GM19372 (cell line): ENCODE results near the gene ZDHHC6.
"Not testable (repeated sequence)": the region's sequence is repeated elsewhere in the genome, so short reads cannot be mapped to it uniquely, and the experiment has no call there.

Experiments
- ATAC-seq: cut with Tn5 transposase; IDR thresholded peaks from one replicate; pipeline ENCODE4 v1.9.1; 2021; ENCODE audit warnings: mild to moderate bottlenecking, low read depth, moderate library complexity; ENCODE audit not compliant: unreplicated experiment

ZDHHC6 gene

DNA sequence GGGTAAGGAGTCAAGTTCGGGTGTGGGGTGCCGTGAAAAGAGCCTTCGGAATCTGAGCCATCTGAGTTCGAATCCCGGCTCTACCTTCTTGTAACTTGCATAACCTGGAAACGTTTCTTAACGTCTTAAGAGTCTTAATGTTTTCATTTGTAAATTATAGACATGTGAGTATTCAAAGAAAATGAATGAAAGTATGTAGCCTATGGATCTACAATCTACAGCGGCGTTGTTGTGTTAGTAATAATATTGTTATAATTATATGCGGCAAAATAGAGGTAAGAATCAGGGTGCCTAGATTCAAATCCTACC lies 860 bp upstream of the ZDHHC6 start:
- no peak for ATAC-seq

DNA sequence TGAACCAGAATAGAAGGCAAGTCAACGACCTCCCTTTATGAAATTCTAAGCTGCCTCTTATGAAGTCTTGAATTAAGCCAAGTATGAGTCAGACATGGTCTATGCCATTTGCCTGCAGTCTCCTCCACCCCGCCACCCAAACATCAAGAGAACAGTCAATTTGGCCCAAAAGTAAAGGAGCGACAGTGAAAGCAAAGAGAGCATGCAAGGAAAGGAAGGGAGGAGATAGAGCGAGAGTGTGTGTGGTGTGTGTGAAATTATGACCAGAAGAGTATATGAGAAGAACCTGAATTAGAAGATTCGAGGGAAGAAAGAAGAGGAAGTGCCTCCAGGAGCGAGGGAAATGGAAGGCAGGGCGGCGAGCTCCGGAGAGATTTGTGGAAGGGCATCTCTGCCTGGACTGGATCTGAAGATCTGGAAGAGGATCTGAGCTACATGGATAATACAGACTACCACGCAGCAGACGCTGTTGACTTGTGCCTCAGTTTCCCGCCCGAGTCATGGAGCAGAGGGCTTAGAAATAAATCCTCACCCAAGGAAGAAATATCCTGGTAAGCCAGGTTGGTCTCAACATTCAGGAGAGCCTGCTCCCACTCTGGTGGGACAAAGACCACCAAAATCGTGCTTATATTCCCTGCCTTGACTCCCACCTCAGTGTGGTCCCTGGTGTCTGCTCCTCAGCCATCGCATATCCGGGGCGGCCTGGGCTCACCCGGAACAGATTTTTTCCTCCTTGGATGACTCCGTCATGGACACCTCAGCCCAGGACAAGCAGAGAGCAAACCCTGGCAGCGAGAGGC lies 459 bp downstream of the ZDHHC6 start:
- ATAC-seq: no peak

DNA sequence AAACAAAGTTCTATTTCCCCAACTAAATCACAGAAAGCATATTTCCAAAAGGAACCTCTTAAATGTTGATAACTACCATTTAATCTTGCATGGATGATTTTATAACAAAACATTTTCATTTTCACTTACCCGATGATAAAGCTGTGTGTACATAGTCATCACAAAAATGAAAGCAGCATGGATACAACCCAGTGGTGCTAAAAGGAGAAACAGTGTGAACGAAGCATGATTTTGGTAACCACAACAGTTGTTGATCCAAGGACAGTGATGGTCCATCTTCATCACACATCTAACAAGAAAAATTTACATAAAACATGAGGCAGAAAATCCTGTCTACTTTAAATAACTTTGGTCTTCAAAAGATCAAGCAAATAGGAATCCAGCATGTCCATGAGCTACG lies 4.7 kb downstream of the ZDHHC6 start:
- ATAC-seq: no peak

DNA sequence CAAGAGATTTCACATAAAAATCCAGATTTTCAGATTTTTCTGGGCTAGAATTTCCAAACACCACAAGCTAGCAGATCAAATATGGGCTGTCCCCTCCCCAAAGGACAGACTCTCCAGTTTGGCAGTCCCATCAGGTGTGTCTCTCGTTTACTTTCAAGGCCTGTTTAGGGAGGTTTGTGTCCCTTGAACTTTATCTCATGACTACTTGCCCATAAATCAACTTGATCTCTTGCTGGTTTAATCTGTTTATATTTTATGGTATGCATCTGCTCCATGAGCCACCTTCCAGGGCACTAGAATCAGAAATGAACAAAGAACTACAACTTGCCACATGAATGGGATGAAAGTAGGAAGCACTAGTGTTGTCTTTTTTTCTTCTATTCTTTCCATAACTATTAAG lies 5.2 kb downstream of the ZDHHC6 start:
- ATAC-seq: no peak

DNA sequence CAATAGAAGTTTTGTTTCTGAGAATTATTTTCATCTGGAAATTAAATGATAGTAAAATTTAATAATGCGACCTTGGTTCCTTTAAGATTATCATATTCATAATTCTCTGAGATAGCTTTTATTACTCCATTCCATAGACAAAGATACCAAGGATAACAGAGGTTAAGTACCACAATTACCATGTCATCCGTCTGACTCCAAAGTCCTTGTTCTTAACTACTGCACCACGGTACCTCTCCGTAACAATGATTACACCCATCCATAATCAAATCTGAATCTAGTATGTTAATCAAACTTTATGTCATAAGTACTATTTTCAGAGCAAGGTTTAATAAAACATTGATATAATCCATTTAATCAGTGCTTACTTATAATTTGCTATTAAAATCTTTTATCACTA lies 8.4 kb downstream of the ZDHHC6 start:
- ATAC-seq: no peak

DNA sequence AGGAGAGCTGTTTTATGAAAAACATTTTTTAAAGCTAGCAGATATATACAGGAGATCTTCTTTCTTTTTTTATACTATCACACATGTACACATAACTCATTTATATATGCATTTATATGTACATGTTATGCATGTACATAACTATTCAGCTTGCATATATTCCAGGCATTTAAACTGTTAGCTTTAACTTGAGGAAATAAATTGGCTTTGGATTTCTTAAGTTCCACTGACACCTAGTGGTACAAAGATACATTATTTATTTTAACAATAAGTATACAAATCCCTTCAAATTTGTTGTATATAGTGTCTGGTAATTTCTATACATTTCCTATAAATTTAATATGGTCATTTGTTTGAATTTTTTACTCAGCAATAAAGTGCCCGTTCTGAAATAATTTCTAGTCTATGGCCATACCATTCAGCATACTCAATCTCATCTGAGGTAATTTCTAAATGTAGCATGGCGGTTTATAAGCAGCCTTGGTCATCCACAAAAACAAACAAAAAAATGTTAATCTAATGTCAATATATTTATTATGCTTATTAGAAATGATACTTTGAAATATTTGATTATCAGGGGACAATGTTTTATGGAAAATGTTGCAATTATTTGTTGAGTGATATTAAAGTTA lies 11.6 kb downstream of the ZDHHC6 start:
- ATAC-seq: no peak

DNA sequence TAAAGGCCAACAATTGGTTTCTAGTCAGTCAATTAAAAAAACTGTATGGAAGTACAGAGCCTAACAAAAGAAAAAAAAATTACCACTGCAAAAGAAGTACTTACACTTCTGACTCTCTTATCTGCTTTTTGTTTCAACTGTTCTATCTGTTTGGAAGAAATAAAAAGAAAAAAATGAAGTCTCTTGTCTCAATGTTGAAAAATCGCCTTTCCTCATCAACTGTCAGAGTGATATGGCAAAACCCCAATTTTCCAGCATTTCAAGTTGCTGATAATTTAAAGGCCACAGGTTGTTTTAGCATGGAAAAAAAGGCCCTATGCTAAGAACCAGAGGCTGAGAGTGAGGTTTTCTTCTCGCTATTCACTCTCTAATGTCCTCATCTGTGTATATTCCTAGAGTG lies 13.6 kb downstream of the ZDHHC6 start:
- ATAC-seq: no peak

DNA sequence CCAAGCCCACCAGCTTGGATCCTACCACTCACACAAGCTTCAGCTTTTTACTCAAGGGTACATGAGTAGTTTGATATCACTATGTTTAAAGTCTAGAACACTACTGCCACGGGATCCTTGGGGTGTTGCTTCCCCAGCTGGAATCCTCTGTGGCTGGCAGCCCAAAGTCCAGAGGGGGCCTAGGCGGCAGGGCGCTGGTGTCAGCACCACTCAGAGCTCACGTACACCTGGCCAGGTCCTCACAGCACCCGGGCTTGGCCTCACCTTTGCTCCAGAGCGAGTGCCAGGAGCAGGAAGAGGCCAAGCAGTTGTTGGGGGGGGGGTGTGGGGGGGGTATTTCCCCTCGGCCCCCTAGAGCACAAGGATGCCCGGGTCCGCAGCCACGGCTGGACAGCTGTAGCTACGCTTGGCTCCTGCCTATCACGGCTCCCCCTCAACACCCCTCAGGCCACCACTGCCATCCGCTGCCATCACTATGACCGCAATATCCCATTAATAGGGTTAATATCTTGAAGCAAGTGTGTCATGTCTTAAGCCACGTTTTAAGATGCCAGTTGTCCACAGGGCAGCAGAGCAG lies 17.0 kb downstream of the ZDHHC6 start:
- no peak for ATAC-seq

DNA sequence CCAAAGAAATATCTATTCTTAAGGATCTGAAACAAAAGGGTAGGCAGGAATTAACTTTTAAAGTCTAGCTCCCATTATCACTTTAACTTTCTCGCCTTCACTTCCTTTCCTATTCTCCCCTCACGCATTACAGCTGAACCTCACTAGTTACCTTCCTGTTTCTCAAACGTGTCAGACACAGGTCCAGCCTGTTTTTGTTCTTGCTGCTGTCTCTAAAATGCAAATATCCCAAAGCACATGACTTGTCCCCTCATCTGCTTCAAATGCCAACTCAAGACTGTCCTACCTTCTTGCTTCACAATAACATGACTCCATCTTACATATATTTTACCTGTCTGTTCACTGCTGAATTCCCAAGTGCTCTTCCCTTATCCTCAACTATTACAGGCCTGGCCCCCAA lies 17.6 kb downstream of the ZDHHC6 start:
- ATAC-seq: no peak

DNA sequence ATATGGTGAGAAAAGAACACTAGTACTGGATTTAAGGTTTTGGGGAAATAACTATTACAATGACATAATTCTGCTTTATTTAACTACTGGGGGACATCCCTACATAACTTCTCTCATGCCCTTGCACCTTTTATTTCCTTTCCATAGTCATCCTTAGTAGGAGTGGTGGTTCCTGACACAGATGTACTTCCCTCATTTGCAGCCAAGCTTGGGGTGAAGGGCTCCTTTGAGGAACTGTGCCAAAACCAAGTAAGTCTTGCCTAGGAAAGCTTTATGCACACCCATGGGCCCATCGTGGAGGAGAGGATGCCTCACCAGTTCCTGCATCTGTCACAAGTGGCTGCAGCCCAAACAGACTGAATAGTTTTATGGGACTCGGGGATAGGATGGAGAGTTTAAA lies 20.6 kb downstream of the ZDHHC6 start:
- no peak for ATAC-seq

DNA sequence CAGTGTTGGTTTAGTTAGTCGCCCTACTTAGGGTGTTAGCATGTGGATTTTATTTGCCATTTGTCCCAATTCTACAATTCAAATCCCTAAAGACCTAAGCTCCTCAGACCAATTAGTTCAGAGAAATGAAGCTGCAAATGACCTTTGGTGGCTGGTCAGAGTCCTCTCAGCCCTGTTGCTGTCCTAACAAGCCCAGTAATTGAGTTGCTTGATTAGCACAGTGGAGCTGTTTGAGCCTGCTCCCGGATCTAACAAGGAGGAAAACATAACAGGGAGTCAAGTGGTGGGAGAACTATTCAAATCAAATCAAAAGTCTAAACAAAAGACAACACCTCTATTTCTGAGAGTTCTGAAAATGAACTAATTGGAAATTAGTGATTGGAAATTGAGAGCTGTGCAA lies 22.1 kb downstream of the ZDHHC6 start:
- ATAC-seq: no peak

DNA sequence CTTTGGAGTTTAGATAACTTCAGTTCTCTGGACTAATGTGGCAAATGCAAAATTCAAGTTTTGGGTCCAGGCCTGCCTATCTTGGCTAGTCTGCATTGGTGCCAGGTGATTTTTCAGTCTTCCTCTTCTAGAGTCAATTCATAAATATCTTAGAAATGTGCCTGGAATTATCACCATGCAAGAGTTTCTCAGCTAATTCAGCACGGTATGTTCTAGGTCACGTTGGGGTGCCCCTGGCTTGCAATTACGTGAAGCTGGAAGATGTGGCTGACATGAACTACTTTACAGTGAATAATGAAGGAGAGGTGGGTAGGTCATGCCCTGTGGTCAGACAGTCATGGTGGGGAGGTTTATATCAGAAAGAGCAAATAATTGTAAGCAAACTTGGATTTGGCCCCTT lies 25.0 kb downstream of the ZDHHC6 start:
- ATAC-seq: no peak

DNA sequence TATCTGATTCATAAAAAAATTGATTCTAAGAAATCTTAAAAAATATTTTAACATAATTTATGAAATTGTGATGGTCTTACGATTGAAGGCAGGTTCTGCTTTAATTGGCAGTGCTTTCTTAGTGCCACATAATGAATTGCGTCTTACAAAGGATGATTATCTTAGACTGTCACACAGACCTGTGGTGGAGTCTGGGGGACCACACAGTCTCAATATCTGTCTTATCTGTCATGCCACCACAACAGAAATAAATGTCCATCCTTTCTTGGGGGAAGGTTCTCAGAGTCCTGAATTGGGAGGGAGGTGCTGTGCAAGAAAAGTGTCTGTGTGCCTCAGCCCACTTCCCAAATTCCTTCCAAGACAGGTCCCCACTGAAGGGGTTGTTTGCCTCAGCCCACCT lies 34.0 kb downstream of the ZDHHC6 start:
- ATAC-seq: no peak

DNA sequence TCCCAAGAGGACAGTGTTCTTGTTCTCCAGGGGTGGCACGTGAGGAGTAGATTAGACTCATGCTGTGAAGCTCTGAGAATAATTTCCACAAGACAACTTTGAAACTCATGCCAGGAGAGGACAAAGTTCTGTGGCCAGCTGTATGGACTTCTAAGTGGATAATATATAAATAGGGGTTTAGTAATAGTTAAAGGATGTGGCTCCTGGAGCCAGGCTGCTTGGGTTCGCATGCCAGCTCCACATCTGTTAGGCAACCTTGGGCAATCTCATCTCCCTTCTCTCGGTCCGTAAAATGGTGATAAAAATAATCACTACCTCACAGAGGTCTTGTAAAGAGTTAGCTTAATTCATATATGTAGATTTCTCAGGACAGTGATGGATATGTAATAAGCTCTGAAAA lies 37.0 kb downstream of the ZDHHC6 start:
- ATAC-seq: no peak

DNA sequence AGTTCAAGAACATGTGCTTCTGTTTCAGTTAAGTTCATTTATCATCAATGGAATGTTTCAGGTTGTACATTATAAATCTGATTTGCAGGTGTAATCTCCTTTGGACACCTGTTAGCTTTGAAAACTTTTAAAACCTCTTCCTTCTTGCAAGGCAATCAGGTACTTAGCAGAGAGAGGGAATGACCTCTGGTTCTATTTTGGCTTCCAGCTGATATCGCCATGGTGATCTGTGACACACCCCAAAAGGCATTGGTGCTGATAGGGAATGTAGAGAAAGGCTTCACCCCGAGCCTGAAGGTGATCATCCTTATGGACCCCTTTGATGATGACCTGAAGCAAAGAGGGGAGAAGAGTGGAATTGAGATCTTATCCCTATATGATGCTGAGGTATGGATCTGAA lies 37.4 kb downstream of the ZDHHC6 start:
- no peak for ATAC-seq

DNA sequence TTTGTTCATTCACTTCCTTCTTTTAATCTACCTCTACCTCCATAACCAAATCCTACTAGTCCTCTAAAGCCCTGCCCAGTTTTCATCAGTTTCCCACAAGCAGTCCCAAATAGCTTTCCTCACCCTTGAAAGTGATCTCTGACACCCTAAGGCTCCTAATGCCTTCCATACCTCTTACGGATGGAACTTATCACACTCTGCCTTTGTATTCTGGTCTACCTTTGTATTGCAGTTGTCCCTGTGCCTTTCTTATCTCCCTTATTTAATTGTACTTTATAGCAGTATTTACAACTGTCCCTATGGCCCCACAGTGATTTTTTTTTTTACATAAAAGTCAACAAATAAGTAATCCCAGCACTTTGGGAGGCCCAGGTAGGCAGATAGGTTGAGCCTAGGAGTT lies 39.0 kb downstream of the ZDHHC6 start:
- no peak for ATAC-seq

DNA sequence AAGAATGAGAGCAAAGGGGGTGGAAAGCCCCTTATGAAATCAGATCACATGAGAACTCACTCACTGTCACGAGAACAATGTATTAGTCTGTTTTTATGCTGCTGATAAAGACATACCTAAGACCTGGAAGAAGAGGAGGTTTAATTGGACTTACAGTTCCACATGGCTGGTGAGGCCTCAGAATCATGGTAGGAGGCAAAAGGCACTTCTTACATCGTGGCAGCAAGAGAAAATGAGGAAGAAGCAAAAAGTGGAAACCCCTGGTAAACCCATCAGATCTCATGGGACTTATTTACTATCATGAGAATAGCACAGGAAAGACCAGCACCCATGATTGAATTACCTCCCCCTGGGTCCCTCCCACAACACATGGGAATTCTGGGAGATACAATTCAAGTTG lies 39.9 kb downstream of the ZDHHC6 start:
- ATAC-seq: not testable (repeated sequence)

DNA sequence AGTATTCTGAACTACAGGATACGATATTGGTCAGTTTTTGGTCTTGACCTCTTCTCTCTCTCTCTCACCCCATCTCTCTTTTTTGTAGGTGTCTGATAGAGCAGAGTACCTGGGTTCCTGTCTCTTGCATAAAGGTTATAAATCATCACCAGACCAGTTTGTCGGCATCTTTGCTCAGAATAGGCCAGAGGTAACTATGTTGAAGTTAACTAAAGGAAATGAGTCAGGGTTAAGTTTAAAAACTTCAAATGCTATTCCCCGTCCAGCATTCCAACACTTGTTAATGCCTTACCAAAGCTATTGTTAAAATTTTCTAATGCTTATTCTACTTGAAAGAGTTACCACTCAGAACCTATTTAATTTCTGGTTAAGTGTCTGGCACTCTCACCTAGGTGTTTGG lies 42.1 kb downstream of the ZDHHC6 start:
- no peak for ATAC-seq

DNA sequence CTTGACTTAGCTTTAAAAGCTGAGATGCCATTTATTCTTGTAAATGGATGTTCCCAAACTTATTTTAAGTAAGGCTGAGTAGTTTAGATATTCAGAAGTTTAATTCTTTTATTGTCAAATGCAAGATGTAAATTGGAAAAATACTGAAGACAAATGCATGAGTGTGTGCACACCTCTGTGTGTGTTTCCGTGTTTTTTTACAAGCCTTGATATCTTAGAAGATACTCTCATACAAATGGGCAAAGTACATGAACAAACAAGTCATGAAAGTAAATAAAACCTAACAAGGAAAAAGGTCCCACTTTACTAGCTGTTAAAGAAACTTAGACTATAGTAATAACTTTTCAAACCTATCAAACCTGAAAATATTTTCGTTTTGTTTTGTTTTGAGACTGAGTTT lies 43.8 kb downstream of the ZDHHC6 start:
- no peak for ATAC-seq

DNA sequence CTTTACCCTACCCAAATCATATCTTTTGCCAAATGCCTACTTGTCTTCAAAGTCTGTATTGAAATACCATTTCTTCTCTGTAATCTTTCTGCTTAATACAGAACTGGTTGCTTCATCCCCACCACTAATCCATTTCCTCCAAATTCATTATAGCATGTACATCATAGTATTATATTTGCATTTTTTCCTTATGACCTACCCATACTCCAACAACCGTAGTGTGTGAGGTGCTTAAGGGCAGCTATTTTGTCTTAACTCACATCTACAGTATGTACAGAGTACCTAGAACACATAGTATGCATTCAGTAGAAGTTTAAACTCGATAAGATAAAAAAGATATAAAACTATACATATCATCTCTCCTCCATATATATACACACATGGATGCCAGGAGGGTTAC lies 49.1 kb downstream of the ZDHHC6 start:
- ATAC-seq: no peak

DNA sequence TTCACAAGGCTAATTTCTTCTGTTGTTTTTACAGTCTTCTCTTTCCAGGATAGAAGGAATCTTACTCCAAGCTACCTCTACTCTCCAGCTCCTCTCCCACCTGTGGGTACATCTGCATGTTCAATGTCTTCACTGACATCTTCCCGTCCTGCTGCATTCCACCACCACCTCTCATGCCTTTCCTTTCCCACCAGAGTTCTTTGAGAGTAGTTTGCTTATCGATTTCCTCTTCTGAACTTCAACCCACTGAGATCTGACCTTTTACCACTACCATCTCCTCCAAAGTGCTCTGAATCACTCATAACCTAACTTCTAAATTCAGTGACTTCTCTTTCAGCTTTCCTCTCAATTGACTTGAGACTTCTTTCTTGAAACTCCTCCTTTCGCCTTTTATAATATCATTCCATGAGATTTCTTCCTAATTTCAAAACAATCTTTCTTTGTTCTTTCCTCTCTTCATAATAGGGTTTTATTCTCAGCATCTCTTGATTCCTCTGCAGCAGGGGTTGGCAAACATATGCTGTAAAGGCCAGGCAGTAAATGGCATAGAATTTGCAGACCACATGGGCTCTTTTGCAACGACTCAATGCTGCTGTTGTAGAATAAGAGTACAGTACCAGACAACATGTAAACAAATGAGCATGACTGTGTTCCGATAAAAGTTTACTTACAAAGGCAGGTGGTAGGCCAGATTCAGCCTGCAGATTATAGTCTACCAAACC lies 50.7 kb downstream of the ZDHHC6 start:
- ATAC-seq: no peak

DNA sequence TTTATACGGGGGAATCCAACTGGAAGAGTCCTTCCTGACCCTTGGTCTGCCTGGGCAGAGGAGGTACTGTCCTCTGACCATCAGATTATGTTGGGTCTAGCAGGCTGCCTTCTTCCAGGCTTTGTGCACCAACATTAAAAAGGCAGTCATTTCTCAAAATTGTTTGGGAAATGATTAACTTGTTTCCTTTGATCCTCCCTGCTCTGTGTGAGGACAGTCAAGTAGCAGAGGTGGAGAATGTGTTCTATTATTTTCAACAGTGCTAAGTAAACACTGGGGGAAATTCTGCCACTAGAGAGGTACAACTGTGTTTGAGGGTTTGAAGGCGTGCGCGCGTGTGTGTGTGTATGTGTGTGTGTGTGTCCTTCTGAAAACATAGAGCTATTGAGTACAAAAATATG lies 52.2 kb downstream of the ZDHHC6 start:
- ATAC-seq: no peak
